GM19035 (cell line): Measurements from ENCODE around the gene GUK1.

Experiments
- ATAC-seq: cut with Tn5 transposase; IDR thresholded peaks from one replicate; pipeline ENCODE4 v1.9.1; 2021; ENCODE audit not compliant: unreplicated experiment

GUK1 gene

GRCh38 chr1:228149406-228150119 is 9.5 kb downstream of the GUK1 start, which contains the start of gene GJC2:
GJC2 (plus strand) TSS chr1:228149930; CDS start chr1:228157759, 7,829 bp downstream.
- ATAC-seq = no peak

- ATAC-seq = no peak
Measured at GRCh38 chr1:228150120-228150460, 10.0 kb downstream of the GUK1 start.

DNA sequence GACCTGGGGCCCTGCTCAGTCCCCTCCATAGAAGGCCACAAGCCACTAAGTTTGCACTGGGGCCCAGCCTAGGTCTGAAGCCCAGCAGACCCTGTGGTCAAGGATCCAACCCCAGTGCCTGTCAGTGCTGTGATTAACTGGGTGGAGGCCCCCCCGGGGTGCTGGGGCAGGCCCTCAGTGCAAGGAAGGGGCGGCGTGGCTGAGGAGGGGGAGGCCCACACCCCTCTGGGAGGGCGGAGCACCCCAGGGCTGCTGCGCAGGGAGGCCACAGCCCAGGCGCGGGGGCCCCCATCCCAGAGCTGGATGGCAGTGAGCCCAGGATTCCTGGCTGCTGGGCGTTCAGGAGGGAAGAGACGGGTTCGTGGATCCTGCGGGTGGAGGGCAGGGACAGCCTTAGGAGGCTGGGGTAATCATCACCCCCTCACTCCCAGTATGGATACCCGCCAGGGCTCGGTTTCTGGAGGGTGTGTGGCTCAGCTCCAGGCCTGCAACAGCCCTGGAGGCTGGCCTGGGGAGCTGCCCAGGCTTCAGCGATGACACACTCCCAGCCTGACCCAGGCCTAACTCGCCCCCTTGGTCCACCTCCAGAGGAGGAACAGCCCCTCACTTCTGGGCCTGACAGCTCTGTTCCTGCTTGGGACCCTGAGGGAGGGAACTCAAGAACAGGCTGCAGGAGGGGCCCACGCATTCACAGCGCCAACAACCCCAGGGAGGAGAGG is 10.5 kb downstream of the GUK1 start:
- ATAC-seq = no peak

- no peak for ATAC-seq
Measured at GRCh38 chr1:228151180-228151925, 11.3 kb downstream of the GUK1 start.

DNA sequence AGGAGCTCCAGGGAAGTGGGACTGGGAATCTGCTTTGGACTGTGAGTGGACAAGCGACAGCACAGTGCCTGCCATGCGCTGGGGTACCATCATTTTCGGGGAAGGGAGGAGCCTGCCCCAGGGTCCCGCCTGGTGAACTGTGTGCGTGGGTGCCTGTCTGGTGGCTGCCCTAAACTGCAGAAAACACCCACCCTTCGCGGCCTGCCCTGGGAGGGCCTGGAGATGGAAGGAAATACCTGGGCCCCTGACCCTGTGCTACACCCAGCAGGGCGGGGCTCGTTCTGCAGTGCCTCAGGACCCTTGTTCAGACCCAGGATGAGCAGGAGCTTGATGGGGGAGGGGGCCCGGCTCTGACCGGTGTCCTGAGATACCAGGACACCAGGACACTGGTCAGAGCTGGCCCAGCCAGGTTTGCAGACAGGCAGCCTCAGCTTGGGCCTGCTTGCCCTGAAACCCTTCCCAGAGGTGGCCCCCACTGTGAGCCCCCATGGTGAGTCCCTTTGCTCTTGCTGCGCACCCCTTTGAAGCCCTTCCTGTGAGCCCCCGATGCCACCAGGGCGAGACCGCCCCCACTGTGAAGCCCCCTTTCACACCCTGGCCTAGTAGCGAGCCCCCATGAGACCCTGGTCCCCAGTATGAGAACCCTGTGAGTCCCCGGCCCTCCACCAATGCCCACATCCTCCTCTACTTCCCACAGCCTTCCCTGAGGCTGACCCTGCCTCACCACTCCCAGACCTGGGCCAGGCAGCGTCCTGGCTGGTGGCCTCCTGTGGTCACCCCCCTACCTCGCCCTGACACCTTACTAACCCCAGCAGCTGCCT is 12.2 kb downstream of the GUK1 start:
- ATAC-seq = no peak

GRCh38 chr1:228152918-228153258 is 12.8 kb downstream of the GUK1 start:
- no peak for ATAC-seq

DNA sequence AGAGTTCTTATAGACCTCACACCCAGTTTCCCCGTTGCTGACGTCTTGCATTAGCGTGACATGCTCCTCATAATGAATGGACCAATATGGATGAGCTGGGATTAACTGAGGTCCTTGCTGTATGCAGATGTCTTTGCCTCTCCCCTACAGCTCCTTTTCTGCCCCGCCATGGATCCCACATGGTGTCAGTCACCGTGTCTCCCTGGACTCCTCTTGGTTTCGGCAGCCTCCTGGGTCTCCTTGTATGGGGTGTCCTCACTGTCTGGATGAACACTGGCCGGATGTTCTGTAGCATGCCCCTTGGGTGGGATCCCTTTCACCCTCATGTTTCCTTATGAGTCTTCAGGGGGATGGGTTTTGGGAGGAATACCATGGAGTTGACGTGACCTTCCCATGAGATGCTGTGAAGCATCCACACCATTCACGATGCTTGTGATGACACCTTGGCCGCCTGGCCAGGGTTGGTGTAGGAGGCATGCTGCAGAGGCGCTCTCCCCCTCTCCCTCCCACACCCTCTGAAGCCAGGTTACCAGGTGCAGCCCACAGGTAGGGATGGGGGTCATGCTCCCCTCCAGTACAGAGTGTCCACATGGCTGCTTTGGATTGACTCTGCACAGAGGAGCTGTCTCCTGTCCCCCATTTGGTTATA is 14.1 kb downstream of the GUK1 start:
- ATAC-seq = no peak

DNA sequence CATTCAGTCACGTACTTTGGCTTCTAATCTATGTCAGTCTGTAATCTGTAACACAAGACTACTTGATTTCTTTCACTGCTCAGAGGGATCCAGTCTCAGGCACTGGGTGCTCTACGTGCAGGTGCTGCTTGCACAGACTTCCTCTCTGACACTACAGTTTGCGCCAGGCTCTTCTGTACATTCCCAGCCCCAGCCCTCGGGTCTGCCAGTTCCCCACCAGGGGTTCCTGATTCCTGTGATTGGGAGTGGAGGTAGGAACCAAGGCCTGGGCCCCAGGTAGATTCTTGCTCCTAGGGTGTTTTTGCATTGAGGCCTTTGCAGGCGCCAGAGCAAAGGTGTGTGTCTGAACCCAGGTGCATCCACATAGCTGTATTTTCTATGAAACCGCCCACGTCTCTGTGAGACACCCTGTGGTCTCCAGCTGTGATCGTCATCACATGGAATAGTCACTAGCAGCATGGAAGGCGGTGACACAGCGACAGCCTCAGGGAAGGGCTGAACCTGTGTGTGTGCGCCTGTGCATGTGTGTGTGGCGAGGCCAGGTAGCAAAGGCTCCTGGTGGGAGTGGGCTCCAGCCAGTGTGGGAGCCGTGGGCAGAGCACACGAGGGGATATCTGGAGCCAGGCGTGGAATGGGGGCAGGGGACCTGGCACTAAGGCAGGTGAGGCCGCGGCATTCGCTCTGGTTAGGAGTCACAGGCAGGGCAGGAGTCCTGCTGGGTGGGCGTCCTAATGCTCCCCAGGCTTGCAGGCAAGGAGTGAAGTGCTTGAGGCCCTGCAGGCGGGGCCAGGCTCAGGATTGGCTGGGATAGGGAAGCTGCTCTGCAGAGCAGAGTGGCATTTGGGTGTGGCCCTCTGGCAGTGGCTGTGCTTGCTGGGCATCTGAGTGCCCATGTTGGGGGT is 14.8 kb downstream of the GUK1 start:
- ATAC-seq = no peak

DNA sequence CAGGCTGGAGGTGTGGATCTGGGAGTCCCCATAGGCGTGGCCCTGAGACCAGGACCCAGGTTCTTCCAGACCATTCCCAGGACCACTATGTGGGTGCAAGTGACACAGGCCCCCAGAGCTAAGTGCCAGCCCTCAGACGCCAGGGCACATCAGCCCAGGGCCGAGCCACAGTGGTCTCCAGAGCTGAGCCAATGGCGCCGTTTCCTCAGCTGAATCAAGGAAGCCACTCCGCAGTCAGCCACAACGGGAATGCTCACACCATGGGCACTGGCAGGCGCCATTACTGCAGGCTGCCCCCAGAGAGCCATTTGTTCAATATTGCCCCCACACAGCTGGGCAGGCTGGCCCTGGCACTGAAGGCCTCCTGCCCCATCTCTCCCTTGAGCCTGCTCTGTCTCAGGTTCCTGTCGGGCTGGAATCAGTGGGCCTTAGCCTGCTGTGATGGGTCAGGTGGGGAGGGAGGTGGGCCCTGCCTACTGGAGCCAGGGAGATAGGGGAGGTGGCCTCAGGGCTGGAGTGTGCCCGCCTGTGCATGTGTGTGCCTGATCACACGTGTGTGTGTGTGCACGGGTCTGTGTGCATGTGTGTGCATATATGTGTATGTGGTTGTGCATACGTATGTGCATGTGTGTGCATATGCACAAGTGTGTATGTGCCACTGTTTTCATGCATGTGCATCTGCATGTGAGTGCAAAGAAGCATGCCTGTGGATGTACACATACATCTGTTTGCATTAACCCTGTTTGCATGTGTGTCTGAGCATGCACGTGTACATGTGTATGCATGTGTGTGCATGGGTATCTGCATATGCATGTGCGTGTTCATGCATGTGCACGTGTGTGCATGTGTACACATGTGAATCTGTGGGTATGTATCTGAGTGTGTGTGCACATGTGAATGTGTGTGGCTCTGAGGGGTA is 15.8 kb downstream of the GUK1 start:
- ATAC-seq = no peak

- no peak for ATAC-seq
Measured at GRCh38 chr1:228156515-228156881, 16.4 kb downstream of the GUK1 start.

DNA sequence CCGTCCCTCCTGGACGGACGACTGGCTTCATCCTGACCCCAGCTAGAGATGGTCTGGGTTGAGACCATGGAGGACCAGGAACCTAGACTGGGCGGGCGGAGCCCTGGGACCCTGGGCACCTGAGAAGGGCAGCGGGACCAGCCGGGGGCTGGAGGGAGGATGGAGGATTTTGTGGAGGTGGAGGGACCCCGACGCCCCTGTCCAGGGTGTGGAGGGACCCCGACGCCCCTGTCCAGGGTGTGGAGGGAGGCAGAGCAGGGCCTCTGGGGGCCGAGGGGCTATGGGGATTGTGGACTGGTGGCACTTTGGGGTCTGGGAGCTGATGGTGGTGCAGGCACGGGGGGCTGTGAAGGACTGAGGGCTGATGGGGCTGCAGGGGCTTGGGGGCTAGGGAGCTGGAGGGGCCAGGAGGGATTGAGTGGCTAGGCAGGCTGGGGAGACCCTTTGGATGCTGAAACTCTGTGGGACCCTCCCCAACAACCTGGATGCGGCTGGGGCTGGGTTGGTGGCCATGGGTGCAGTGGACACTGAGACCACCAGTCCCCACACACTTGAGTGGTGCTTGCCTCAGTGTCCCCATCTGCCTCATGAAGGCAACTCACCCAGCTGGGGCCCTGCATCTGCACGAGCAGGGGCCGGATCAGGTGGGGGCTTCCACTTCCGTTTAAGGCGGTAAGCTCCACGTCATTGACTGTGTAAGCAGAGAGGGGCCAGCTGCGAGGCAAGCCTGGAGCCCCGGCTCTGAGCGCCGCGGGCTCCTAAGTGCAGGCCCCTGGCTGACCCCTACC is 17.1 kb downstream of the GUK1 start:
- no peak for ATAC-seq

- ATAC-seq = no peak
Measured at GRCh38 chr1:228157729-228158126, 17.6 kb downstream of the GUK1 start.

DNA sequence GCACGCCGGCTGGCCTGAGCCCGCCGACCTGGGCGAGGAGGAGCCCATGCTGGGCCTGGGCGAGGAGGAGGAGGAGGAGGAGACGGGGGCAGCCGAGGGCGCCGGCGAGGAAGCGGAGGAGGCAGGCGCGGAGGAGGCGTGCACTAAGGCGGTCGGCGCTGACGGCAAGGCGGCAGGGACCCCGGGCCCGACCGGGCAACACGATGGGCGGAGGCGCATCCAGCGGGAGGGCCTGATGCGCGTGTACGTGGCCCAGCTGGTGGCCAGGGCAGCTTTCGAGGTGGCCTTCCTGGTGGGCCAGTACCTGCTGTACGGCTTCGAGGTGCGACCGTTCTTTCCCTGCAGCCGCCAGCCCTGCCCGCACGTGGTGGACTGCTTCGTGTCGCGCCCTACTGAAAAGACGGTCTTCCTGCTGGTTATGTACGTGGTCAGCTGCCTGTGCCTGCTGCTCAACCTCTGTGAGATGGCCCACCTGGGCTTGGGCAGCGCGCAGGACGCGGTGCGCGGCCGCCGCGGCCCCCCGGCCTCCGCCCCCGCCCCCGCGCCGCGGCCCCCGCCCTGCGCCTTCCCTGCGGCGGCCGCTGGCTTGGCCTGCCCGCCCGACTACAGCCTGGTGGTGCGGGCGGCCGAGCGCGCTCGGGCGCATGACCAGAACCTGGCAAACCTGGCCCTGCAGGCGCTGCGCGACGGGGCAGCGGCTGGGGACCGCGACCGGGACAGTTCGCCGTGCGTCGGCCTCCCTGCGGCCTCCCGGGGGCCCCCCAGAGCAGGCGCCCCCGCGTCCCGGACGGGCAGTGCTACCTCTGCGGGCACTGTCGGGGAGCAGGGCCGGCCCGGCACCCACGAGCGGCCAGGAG is 18.3 kb downstream of the GUK1 start:
- no peak for ATAC-seq

GRCh38 chr1:228159008-228159665 is 19.1 kb downstream of the GUK1 start:
- ATAC-seq = no peak

- ATAC-seq = no peak
Measured at GRCh38 chr1:228160201-228160761, 20.2 kb downstream of the GUK1 start.

DNA sequence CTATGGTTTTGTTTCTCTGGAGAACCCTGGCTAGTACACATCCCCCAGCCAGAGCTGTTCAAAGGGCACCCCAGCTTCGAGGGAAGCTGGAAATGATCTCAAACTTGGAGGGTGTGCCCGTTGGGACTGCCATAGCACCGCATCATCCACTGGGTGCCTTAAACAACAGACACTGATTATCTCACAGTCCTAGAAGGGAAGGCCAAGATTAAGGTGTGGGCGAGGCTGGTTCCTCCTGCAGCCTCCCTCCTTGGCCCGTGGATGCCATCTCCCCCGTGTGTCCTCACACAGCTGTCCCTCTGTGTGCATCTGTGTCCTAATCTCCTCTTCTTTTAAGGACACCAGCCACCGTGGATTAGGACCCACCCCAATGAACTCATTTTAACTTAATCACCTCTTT is 21.3 kb downstream of the GUK1 start:
- no peak for ATAC-seq
